Measurements from ENCODE around the gene RSF1. TPM values are rescaled to one million over a fixed set of nuclear protein-coding genes. Genes with fewer than 3 reads are reported as not detected.

RSF1 gene
- total and polyA plus RNA-seq, 8 donors, result 49.3 to 94.8 (median 73.7) TPM

- Histone ChIP-seq H3K27me3 (no peaks in the 10 kb centered on the region), H3K4me1 (peaks cover 0 to 6% of the 10 kb centered on the region in 2 donors), H3K4me3 (no peak overlapping the region), H3K9me3 (no peaks in the 10 kb centered on the region), H3K27ac (no peak overlapping the region), H3K36me3 (peaks cover 0 to 15% of the 10 kb centered on the region in 2 donors)
- intact Hi-C loops (cut with DNase I), result no loop called here
- DNase-seq, result no peak
- ATAC-seq, result no peak
- TF ChIP-seq CTCF (IDR thresholded peaks at IDR 0.05), result no peak
Measured at GRCh38 chr11:77752516-77752915, 68.0 kb downstream of the RSF1 start.

- no peak for ATAC-seq
- no peaks in the 10 kb centered on the region for H3K27me3 ChIP-seq
- TF ChIP-seq CTCF (IDR thresholded peaks at IDR 0.05), result no peak
- H3K4me1 ChIP-seq, result no peaks in the 10 kb centered on the region
- H3K27ac ChIP-seq, result no peak overlapping the region
- H3K36me3 ChIP-seq, result peaks cover 0 to 14% of the 10 kb centered on the region in 2 donors
- intact Hi-C loops (cut with DNase I), result no loop called here
- no peaks in the 10 kb centered on the region for H3K9me3 ChIP-seq
- DNase-seq, result no peak
- no peak overlapping the region for H3K4me3 ChIP-seq
Measured at GRCh38 chr11:77750394-77751156, 69.9 kb downstream of the RSF1 start.

- Histone ChIP-seq H3K4me3 (no peak overlapping the region), H3K36me3 (peaks cover 0 to under 1% of the 10 kb centered on the region in 2 donors), H3K4me1 (no peaks in the 10 kb centered on the region), H3K9me3 (no peaks in the 10 kb centered on the region), H3K27ac (no peak overlapping the region), H3K27me3 (no peaks in the 10 kb centered on the region)
- TF ChIP-seq CTCF (IDR thresholded peaks at IDR 0.05), result no peak
- ATAC-seq (no peak), DNase-seq (no peak)
- intact Hi-C loops (cut with DNase I), result no loop called here
Measured at GRCh38 chr11:77749232-77749631, 71.3 kb downstream of the RSF1 start.

- no peak overlapping the region for H3K4me3 ChIP-seq
- no peak overlapping the region for H3K27ac ChIP-seq
- DNase-seq, result no peak
- H3K4me1 ChIP-seq, result no peaks in the 10 kb centered on the region
- no peak for ATAC-seq
- H3K36me3 ChIP-seq, result no peaks in the 10 kb centered on the region
- TF ChIP-seq CTCF (IDR thresholded peaks at IDR 0.05), result no peak
- no peaks in the 10 kb centered on the region for H3K9me3 ChIP-seq
- intact Hi-C loops (cut with DNase I), result no loop called here
- no peaks in the 10 kb centered on the region for H3K27me3 ChIP-seq
Measured at GRCh38 chr11:77748266-77748665, 72.3 kb downstream of the RSF1 start.

- intact Hi-C loops (cut with DNase I), result no loop called here
- TF ChIP-seq CTCF (IDR thresholded peaks at IDR 0.05), result no peak
- DNase-seq (no peak), ATAC-seq (no peak)
- no peaks in the 10 kb centered on the region for H3K4me1 ChIP-seq
- H3K9me3 ChIP-seq, result no peaks in the 10 kb centered on the region
- no peak overlapping the region for H3K4me3 ChIP-seq
- H3K27ac ChIP-seq, result no peak overlapping the region
- H3K36me3 ChIP-seq, result no peaks in the 10 kb centered on the region
- no peaks in the 10 kb centered on the region for H3K27me3 ChIP-seq
Measured at GRCh38 chr11:77747381-77747969, 73.0 kb downstream of the RSF1 start.
